HG03175 (cell line): ENCODE data around the gene SMC6.

Experiments used
- ATAC-seq: cut with Tn5 transposase; IDR thresholded peaks from one replicate; pipeline ENCODE4 v1.9.1; 2021; ENCODE audit warnings: mild to moderate bottlenecking, moderate library complexity; ENCODE audit not compliant: unreplicated experiment

SMC6 gene

GRCh38 chr2:17768894-17769293 lies 15.3 kb upstream of the SMC6 start:
- ATAC-seq = no peak

GRCh38 chr2:17765398-17765797 lies 11.8 kb upstream of the SMC6 start:
- ATAC-seq = no peak

- ATAC-seq = no peak
Measured at GRCh38 chr2:17763641-17764333, 10.2 kb upstream of the SMC6 start.

GRCh38 chr2:17762451-17762850 lies 8.8 kb upstream of the SMC6 start:
- ATAC-seq = no peak

- no peak for ATAC-seq
Measured at GRCh38 chr2:17759805-17760204, 6.2 kb upstream of the SMC6 start.

- ATAC-seq = no peak
Measured at GRCh38 chr2:17758118-17758517, 4.5 kb upstream of the SMC6 start.

GRCh38 chr2:17757321-17757720 lies 3.7 kb upstream of the SMC6 start:
- ATAC-seq = no peak

GRCh38 chr2:17756668-17757067 lies 3.1 kb upstream of the SMC6 start:
- no peak for ATAC-seq

GRCh38 chr2:17754773-17755425 lies 1.3 kb upstream of the SMC6 start:
- no peak for ATAC-seq

- ATAC-seq = peak; percentile 33
Measured at GRCh38 chr2:17752892-17753802, 463 bp downstream of the SMC6 start.

- peak; percentile 19 for ATAC-seq
Measured at GRCh38 chr2:17752246-17752645, 1.4 kb downstream of the SMC6 start.

- peak; percentile 33 for ATAC-seq
Measured at GRCh38 chr2:17749753-17750438, 3.7 kb downstream of the SMC6 start.

GRCh38 chr2:17748745-17749144 lies 4.9 kb downstream of the SMC6 start:
- ATAC-seq = no peak

- ATAC-seq = no peak
Measured at GRCh38 chr2:17747684-17748452, 5.7 kb downstream of the SMC6 start.

- ATAC-seq = no peak
Measured at GRCh38 chr2:17740203-17740602, 13.4 kb downstream of the SMC6 start.

- ATAC-seq = no peak
Measured at GRCh38 chr2:17736989-17737388, 16.6 kb downstream of the SMC6 start.

GRCh38 chr2:17735864-17736263 lies 17.7 kb downstream of the SMC6 start:
- ATAC-seq = no peak

- no peak for ATAC-seq
Measured at GRCh38 chr2:17733599-17733998, 20.0 kb downstream of the SMC6 start.

- no peak for ATAC-seq
Measured at GRCh38 chr2:17729880-17730279, 23.7 kb downstream of the SMC6 start.

- ATAC-seq = no peak
Measured at GRCh38 chr2:17728210-17728609, 25.4 kb downstream of the SMC6 start.
